ENCODE data around the gene LRMDA.

DNA sequence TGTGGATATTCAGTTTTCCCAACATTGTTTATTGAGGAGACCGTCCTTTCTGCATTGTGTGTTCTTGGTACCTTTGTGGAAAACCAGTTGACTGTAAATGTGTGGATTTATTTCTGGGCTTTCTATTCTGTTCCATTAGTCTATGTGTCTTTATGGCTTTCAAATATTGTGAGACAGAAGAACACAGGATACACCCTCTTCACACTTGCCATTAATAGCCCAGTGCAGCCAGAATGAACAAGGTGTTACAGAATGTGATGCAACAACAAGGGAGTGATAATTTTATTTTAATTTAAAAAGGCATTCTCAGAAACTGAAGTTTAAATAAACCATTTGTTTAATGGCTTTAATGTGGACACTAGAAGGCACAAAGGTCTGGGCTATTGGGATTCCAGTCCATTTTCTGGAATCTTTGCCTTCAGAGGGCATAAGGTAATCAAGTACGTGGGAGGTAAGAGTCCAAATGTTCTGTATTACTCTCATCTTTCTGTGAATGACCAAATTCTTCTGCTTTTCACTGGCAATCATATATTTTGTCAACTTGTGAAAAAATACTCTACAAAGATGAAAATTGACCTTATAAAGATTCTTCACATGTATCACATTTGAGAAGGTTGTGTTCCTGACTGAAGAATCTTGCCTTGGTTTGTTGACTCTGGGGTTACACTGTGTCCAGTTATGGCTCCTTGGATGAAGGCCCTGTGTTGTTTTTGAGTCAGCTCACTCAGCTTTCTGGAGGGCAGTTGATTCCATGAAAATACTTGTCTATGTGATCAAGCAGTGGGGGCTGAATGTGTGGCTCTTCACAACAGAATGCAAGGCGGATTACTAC lies 962.7 kb downstream of the LRMDA start:
- TF ChIP-seq TAF1 (IDR thresholded peaks at IDR 0.05; ENCODE audit: low read depth, low read length) = no peak
- TF ChIP-seq, protein P1, sequence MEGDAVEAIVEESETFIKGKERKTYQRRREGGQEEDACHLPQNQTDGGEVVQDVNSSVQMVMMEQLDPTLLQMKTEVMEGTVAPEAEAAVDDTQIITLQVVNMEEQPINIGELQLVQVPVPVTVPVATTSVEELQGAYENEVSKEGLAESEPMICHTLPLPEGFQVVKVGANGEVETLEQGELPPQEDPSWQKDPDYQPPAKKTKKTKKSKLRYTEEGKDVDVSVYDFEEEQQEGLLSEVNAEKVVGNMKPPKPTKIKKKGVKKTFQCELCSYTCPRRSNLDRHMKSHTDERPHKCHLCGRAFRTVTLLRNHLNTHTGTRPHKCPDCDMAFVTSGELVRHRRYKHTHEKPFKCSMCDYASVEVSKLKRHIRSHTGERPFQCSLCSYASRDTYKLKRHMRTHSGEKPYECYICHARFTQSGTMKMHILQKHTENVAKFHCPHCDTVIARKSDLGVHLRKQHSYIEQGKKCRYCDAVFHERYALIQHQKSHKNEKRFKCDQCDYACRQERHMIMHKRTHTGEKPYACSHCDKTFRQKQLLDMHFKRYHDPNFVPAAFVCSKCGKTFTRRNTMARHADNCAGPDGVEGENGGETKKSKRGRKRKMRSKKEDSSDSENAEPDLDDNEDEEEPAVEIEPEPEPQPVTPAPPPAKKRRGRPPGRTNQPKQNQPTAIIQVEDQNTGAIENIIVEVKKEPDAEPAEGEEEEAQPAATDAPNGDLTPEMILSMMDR (IDR thresholded peaks at IDR 0.05; ENCODE audit: control extremely low read depth in 1 of 3, insufficient read depth in 1 of 3, low read depth in 1 of 3, low read length in 3 of 3) = no peak
